OCI-LY3 (cell line): ENCODE results near the gene CNOT6L.

Experiments used
- CTCF ChIP-seq: fragments of 200-600, 300-600 bp; sonication (generic); IDR thresholded peaks from 2 replicates; pipeline ENCODE4 v1.5.1; 2014; ENCODE audit warnings: antibody characterized with exemption, low read length, low read depth
- EZH2phosphoT487 ChIP-seq: fragments of 200-600 bp; shearing (Covaris generic); IDR thresholded peaks from 2 replicates; pipeline ENCODE4 v1.6.1; 2018; ENCODE audit warnings: antibody characterized with exemption, mixed run types, low read depth

- no peak for TF ChIP-seq CTCF
- no peak for TF ChIP-seq EZH2phosphoT487
These were observed 35.3 kb downstream of the CNOT6L start for GRCh38 chr4:77783895-77784294.
